Measurements from ENCODE around the gene STIM1.
"Not testable (repeated sequence)": the region's sequence is repeated elsewhere in the genome, so short reads cannot be mapped to it uniquely, and the experiment has no call there.

Gene STIM1

GRCh38 chr11:3890014-3890413, 34.5 kb downstream of the STIM1 start:
- no peak for DNase-seq

GRCh38 chr11:3890806-3891205, 35.3 kb downstream of the STIM1 start:
- DNase-seq = no peak

GRCh38 chr11:3891751-3892150, 36.3 kb downstream of the STIM1 start:
- no peak for DNase-seq

- no peak for DNase-seq
Measured at GRCh38 chr11:3892156-3892555, 36.7 kb downstream of the STIM1 start.

GRCh38 chr11:3893311-3893710, 37.8 kb downstream of the STIM1 start:
- no peak for DNase-seq

GRCh38 chr11:3894128-3894731, 38.8 kb downstream of the STIM1 start:
- peak; percentile 17 to 83 for DNase-seq

- DNase-seq = no peak
Measured at GRCh38 chr11:3896644-3897043, 41.2 kb downstream of the STIM1 start.

GRCh38 chr11:3900230-3900629, 44.8 kb downstream of the STIM1 start:
- not testable (repeated sequence) for DNase-seq

GRCh38 chr11:3901249-3902025, 46.0 kb downstream of the STIM1 start:
- DNase-seq = no peak

- DNase-seq = no peak
Measured at GRCh38 chr11:3902441-3902840, 47.0 kb downstream of the STIM1 start.

- no peak for DNase-seq
Measured at GRCh38 chr11:3903207-3903896, 47.9 kb downstream of the STIM1 start.

GRCh38 chr11:3904228-3904627, 48.8 kb downstream of the STIM1 start:
- no peak for DNase-seq

- DNase-seq = peak; percentile 57 to 62
Measured at GRCh38 chr11:3905080-3905953, 49.9 kb downstream of the STIM1 start.

GRCh38 chr11:3906166-3906565, 50.7 kb downstream of the STIM1 start:
- DNase-seq = no peak

GRCh38 chr11:3907590-3907989, 52.1 kb downstream of the STIM1 start:
- DNase-seq = no peak

- DNase-seq = no peak
Measured at GRCh38 chr11:3909901-3910300, 54.4 kb downstream of the STIM1 start.

GRCh38 chr11:3911908-3912505, 56.5 kb downstream of the STIM1 start:
- no peak for DNase-seq

GRCh38 chr11:3913921-3914320, 58.5 kb downstream of the STIM1 start:
- DNase-seq = no peak

GRCh38 chr11:3914805-3915204, 59.3 kb downstream of the STIM1 start:
- DNase-seq = peak in 1 of 2 donors; percentile 58

GRCh38 chr11:3916962-3917361, 61.5 kb downstream of the STIM1 start:
- DNase-seq = no peak

- DNase-seq = peak; percentile 66 to 68
Measured at GRCh38 chr11:3920148-3920852, 64.8 kb downstream of the STIM1 start.

GRCh38 chr11:3922056-3922455, 66.6 kb downstream of the STIM1 start:
- no peak for DNase-seq

Data from CD4-positive, alpha-beta T cell treated with Interleukin-1 beta for 1 hour (primary cell).